ENCODE measurements around the gene ZNF428. TPM values are rescaled to one million over a fixed set of nuclear protein-coding genes. Genes with fewer than 3 reads are reported as not detected.
"Not testable (repeated sequence)": the region's sequence is repeated elsewhere in the genome, so short reads cannot be mapped to it uniquely, and the experiment has no call there.

The ZNF428 gene
- total RNA-seq, 4 donors from 2014 or later: 15.4 to 26.7 (median 20.0) TPM

DNA sequence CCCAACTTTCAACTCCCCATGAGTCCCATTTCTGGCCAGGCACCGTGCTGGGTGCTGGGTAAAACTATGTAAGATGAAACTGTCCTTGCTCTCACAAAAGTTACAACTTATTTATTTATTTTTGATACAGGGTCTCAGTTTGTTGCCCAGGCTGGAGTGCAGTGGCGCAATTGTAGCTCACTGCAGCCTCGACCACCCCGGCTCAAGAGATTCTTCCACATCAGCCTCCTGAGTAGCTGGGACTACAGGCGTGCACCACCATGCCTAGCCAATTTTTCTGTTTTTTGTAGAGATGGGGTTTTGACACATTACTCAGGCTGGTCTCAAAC, 33.1 kb upstream of the ZNF428 start:
- Histone ChIP-seq H3K27ac (no peak overlapping the region), H3K9me3 (no peaks in the 10 kb centered on the region), H3K4me1 (no peaks in the 10 kb centered on the region), H3K4me3 (no peak overlapping the region), H3K36me3 (peaks cover 0 to 7% of the 10 kb centered on the region in 2 donors), H3K27me3 (no peaks in the 10 kb centered on the region)
- DNase-seq (no peak), ATAC-seq (no peak)
- TF ChIP-seq POLR2A (IDR thresholded peaks at IDR 0.05): no peak
- TF ChIP-seq, protein P1, sequence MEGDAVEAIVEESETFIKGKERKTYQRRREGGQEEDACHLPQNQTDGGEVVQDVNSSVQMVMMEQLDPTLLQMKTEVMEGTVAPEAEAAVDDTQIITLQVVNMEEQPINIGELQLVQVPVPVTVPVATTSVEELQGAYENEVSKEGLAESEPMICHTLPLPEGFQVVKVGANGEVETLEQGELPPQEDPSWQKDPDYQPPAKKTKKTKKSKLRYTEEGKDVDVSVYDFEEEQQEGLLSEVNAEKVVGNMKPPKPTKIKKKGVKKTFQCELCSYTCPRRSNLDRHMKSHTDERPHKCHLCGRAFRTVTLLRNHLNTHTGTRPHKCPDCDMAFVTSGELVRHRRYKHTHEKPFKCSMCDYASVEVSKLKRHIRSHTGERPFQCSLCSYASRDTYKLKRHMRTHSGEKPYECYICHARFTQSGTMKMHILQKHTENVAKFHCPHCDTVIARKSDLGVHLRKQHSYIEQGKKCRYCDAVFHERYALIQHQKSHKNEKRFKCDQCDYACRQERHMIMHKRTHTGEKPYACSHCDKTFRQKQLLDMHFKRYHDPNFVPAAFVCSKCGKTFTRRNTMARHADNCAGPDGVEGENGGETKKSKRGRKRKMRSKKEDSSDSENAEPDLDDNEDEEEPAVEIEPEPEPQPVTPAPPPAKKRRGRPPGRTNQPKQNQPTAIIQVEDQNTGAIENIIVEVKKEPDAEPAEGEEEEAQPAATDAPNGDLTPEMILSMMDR (IDR thresholded peaks at IDR 0.05 in 4 of 5, conservative IDR thresholded peaks at IDR 0.05 in 1 of 5): no peak
- intact Hi-C loops (cut with DNase I; ENCODE audit: low total_unique reads): loop anchor here (2.0 kb wide), 1 partner anchor 56 kb away; the partner anchor contains the start of genes IRGQ and ZNF576
- in situ Hi-C loops (cut with MboI; ENCODE audit: low sequenced_read_pairs in 4 of 4): loop anchor here in 1 of 4 donors (25.0 kb wide), 2 partner anchors 115 to 215 kb away; partner anchors contain the start of genes ETHE1 and ZNF575

DNA sequence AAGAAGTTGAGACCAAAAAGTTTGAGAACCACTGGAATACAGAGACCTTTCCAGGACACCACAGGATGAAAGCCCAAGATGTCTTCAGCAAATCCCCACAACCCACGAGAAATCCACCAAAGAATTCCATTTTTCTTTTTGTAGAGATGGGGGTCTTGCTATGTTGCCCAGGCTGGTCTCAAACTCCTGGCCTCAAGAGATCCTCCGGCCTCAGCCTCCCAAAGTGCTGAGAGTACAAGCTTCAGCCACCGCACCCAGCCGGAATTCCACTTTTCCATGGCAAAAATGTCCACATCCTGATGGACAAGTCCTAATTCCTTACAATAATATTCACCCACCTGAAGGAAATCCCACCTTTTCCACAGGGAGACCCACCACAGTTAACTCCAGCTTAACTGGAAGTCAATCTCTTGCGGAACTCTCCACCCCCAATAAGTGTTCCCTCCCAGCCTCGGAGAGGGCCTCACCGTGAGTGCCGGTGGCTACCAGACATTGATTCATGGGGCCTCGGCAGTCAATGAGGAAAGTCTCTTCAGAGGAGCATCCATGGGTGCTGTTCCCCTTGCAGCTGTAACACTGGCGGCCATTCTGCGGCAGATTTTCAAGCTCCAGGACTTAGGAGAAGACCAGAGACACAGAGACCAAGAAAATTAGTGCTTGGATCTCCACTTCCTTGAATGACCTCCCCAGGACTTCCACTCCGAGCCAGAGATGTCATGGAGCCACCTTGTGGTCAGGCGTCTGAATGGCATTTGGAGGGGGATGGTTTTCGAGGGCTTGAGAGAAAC, 32.5 kb upstream of the ZNF428 start:
- intact Hi-C loops (cut with DNase I; ENCODE audit: low total_unique reads): loop anchor here (2.0 kb wide), 1 partner anchor 55 kb away; the partner anchor contains the start of genes IRGQ and ZNF576
- DNase-seq (peak; percentile 12 to 43), ATAC-seq (peak; percentile 69 to 79)
- TF ChIP-seq, protein P1 (IDR thresholded peaks at IDR 0.05 in 4 of 5, conservative IDR thresholded peaks at IDR 0.05 in 1 of 5): peak; percentile 44 to 71 (median 58)
- no peak for TF ChIP-seq POLR2A (IDR thresholded peaks at IDR 0.05)
- Histone ChIP-seq H3K36me3 (peaks cover 0 to 7% of the 10 kb centered on the region in 2 donors), H3K4me3 (no peak overlapping the region), H3K9me3 (no peaks in the 10 kb centered on the region), H3K27me3 (no peaks in the 10 kb centered on the region), H3K27ac (no peak overlapping the region), H3K4me1 (no peaks in the 10 kb centered on the region)
- in situ Hi-C loops (cut with MboI; ENCODE audit: low sequenced_read_pairs in 4 of 4): loop anchor here in 1 of 4 donors (25.0 kb wide), 2 partner anchors 115 to 215 kb away; partner anchors contain the start of genes ETHE1 and ZNF575

DNA sequence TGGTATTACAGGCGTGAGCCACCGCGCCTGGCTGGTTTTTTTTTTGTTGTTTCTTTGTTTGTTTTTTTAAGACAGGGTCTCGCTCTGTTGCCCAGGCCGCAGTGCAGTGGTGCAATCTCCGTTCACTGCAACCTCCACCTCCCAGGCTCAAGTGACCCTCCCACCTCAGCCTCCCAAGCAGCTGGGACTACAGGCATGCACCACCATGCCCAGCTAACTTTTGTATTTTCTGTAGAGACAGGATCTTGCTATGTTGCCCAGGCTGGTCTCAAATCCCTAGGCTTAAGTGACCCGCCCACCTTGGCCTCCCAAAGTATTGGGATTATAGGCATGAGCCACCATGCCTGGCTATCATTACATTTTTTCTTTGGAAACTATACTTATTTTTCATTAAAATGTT, 30.8 kb upstream of the ZNF428 start:
- intact Hi-C loops (cut with DNase I; ENCODE audit: low total_unique reads): not testable (repeated sequence)

DNA sequence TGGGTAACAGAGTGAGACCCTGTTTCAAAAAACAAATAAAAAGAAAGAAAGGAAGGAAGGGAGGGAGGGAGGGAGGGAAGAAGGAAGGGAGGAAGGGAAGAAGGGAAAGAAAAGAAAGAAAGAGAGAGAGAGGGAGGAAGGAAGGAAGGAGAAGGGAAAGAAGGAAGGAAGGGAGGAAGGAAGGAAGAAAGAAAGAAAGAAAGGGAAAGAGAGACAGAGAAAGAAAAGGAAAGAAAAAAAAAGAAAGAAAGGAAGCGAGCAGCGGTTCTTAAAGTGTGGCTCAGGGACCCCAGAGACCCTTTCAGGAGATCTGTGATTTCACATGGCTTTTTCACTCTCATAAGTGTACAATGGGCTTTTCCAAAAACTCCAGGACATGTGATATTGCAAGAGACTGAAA, 30.1 kb upstream of the ZNF428 start:
- H3K36me3 ChIP-seq: peaks cover 0 to 7% of the 10 kb centered on the region in 2 donors
- H3K27me3 ChIP-seq: no peaks in the 10 kb centered on the region
- H3K4me3 ChIP-seq: no peak overlapping the region
- intact Hi-C loops (cut with DNase I; ENCODE audit: low total_unique reads) (no loop called here), in situ Hi-C loops (cut with MboI; ENCODE audit: low sequenced_read_pairs in 4 of 4) (no loop called here)
- no peak for TF ChIP-seq POLR2A (IDR thresholded peaks at IDR 0.05)
- TF ChIP-seq, protein P1 (IDR thresholded peaks at IDR 0.05 in 4 of 5, conservative IDR thresholded peaks at IDR 0.05 in 1 of 5): no peak
- ATAC-seq (no peak), DNase-seq (no peak)
- no peaks in the 10 kb centered on the region for H3K4me1 ChIP-seq
- no peaks in the 10 kb centered on the region for H3K9me3 ChIP-seq
- no peak overlapping the region for H3K27ac ChIP-seq

More for the DNA sequence above, 30.8 kb upstream of the ZNF428 start:
- not testable (repeated sequence) for H3K27ac ChIP-seq, H3K9me3 ChIP-seq, H3K4me3 ChIP-seq, H3K27me3 ChIP-seq, DNase-seq, H3K36me3 ChIP-seq, H3K4me1 ChIP-seq, ATAC-seq
- in situ Hi-C loops (cut with MboI; ENCODE audit: low sequenced_read_pairs in 4 of 4): loop anchor here in 1 of 4 donors (25.0 kb wide), 2 partner anchors 113 to 213 kb away; partner anchors contain the start of genes ETHE1 and ZNF575

DNA sequence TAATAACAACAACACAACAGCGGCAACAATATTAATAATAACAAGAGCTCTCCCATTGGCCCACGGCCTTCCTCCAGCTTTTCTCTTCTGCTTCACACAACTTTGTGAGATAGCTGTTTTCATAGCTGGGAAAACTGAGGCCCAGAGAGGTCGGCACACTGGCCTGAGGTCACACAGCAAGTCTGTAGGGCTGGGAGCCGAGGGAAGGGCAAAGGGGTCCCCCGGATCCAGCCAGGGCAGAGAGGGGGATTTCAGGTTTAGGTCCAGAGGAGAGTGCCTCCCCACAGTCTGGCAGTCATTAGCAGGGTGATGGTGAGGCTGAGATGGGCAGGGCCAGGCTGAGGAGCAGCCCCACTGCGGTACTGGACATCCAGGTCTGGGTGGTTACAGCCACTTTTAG, 29.2 kb upstream of the ZNF428 start:
- no peak for TF ChIP-seq POLR2A (IDR thresholded peaks at IDR 0.05)
- TF ChIP-seq, protein P1 (IDR thresholded peaks at IDR 0.05 in 4 of 5, conservative IDR thresholded peaks at IDR 0.05 in 1 of 5): no peak
- intact Hi-C loops (cut with DNase I; ENCODE audit: low total_unique reads) (no loop called here), in situ Hi-C loops (cut with MboI; ENCODE audit: low sequenced_read_pairs in 4 of 4) (no loop called here)
- ATAC-seq (no peak), DNase-seq (no peak)
- Histone ChIP-seq H3K27me3 (no peaks in the 10 kb centered on the region), H3K4me1 (no peaks in the 10 kb centered on the region), H3K27ac (no peak overlapping the region), H3K9me3 (no peaks in the 10 kb centered on the region), H3K36me3 (peaks cover 0 to 7% of the 10 kb centered on the region in 2 donors), H3K4me3 (no peak overlapping the region)

Data from gastrocnemius medialis (tissue), 4 donors.